HS-5 (cell line): ENCODE data around the gene PLSCR3.

Source experiments
- DNase-seq: peaks from one replicate; pipeline ENCODE4 v3.0.0-alpha.2; 2012; ENCODE audit warnings: low read depth

The PLSCR3 gene

GRCh38 chr17:7347630-7348477 is 46.5 kb downstream of the PLSCR3 start:
- no peak for DNase-seq

DNA sequence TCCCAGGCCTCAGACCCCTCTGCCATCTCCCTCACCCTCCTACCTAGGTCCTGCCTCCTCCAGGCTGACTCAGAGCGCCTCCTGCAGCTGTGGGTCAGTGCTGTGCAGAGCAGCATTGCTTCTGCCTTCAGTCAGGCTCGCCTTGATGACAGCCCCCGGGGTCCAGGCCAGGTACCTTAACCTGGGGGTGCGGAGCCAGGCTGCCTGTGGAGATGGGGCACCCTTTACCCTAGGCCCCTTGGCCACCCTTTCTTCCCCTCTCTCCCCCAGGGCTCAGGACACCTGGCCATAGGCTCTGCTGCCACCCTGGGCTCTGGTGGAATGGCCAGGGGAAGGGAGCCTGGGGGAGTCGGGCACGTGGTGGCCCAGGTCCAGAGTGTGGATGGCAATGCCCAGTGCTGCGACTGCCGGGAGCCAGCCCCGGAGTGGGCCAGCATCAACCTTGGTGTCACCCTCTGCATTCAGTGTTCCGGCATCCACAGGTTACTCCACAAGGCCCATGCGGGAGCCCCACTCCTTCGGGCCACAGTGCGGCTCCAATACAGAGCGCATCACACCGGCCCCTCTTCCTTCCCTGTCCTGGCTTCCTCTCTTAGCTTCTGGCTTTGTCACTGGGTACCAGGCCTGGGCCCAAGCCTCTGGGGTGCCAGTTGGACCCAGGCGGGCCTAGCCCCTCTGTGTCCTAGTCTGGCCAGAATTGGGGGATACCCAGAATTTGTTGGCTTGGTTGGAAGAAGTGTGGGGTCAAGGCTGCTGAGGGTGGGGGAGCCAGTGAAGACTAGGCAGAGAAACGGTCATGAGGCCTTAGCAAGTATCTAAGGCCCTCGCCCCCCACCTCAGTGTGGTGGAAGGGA is 47.3 kb downstream of the PLSCR3 start:
- DNase-seq = no peak

GRCh38 chr17:7343250-7343649 is 51.1 kb downstream of the PLSCR3 start:
- DNase-seq = no peak

- DNase-seq = no peak
Measured at GRCh38 chr17:7341842-7342241, 52.5 kb downstream of the PLSCR3 start.

GRCh38 chr17:7340179-7340578 is 54.1 kb downstream of the PLSCR3 start:
- DNase-seq = no peak
